ENCODE data around the gene SFMBT2. TPM values are rescaled to one million over a fixed set of nuclear protein-coding genes. Genes with fewer than 3 reads are reported as not detected.

Gene SFMBT2
- total RNA-seq, 1 donor from 2014 or later = 18.7 TPM

DNA sequence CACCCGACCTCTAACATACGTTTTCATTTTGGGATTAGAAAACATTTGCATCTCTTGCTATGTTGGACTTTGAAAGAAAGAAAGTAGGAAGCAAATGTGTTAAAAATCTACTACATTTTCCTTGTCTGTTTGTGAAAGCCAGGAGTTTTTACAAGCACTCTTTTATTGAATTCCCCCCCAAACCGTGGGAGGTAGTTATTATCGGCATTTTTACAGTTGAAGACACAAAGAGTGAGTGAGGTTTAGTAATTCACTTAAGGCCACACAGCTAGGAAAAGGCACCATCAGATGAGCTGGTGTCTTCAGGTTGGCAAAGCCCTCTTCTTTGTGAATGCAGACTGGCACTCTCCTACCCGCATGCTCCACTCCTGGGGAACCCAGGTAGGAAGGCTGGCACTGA, 23.5 kb upstream of the SFMBT2 start:
- DNase-seq (no peak), ATAC-seq (ENCODE audit: low read depth) (no peak)
- POLR2A ChIA-PET = no interaction called here
- TF ChIP-seq, protein P1, sequence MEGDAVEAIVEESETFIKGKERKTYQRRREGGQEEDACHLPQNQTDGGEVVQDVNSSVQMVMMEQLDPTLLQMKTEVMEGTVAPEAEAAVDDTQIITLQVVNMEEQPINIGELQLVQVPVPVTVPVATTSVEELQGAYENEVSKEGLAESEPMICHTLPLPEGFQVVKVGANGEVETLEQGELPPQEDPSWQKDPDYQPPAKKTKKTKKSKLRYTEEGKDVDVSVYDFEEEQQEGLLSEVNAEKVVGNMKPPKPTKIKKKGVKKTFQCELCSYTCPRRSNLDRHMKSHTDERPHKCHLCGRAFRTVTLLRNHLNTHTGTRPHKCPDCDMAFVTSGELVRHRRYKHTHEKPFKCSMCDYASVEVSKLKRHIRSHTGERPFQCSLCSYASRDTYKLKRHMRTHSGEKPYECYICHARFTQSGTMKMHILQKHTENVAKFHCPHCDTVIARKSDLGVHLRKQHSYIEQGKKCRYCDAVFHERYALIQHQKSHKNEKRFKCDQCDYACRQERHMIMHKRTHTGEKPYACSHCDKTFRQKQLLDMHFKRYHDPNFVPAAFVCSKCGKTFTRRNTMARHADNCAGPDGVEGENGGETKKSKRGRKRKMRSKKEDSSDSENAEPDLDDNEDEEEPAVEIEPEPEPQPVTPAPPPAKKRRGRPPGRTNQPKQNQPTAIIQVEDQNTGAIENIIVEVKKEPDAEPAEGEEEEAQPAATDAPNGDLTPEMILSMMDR (IDR thresholded peaks at IDR 0.05) = no peak
- intact Hi-C loops (cut with micrococcal nuclease) = no loop called here
- H3K4me3 Mint-ChIP-seq = no peak overlapping the region
- no peaks in the 10 kb centered on the region for H3K9me3 Mint-ChIP-seq
- H3K27ac Mint-ChIP-seq = no peak overlapping the region
- CTCF ChIA-PET = no interaction called here
- H3K36me3 Mint-ChIP-seq (ENCODE audit: low read depth) = no peaks in the 10 kb centered on the region
- peaks cover 11% of the 10 kb centered on the region for H3K4me1 Mint-ChIP-seq
- peaks cover 7% of the 10 kb centered on the region for H3K27me3 Mint-ChIP-seq

DNA sequence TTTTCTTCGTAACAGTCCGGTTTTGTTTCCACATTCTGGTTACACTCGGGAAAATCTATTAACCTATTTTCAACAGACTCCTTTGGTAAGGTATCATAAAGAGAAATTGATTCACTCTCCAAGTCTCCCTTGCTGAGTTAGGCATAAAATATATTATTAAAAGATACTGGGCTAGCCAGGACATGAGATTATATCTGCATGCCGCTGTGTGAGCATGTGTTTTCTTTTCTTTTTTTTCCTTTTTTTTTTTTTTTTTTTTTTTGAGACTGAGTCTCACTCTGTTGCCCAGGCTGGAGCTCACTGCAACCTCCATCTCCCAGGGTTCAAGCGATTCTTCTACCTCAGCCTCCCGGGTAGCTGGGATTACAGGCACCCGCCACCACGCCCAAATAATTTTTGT, 23.0 kb upstream of the SFMBT2 start:
- Mint-ChIP-seq H3K4me3 (no peak overlapping the region), H3K4me1 (peaks cover 11% of the 10 kb centered on the region), H3K27me3 (peaks cover 6% of the 10 kb centered on the region), H3K27ac (no peak overlapping the region), H3K36me3 (ENCODE audit: low read depth) (no peaks in the 10 kb centered on the region), H3K9me3 (no peaks in the 10 kb centered on the region)
- ChIA-PET CTCF (no interaction called here), POLR2A (no interaction called here)
- TF ChIP-seq, protein P1 (IDR thresholded peaks at IDR 0.05) = no peak
- intact Hi-C loops (cut with micrococcal nuclease) = no loop called here
- no peak for ATAC-seq (ENCODE audit: low read depth)
- DNase-seq = no peak

DNA sequence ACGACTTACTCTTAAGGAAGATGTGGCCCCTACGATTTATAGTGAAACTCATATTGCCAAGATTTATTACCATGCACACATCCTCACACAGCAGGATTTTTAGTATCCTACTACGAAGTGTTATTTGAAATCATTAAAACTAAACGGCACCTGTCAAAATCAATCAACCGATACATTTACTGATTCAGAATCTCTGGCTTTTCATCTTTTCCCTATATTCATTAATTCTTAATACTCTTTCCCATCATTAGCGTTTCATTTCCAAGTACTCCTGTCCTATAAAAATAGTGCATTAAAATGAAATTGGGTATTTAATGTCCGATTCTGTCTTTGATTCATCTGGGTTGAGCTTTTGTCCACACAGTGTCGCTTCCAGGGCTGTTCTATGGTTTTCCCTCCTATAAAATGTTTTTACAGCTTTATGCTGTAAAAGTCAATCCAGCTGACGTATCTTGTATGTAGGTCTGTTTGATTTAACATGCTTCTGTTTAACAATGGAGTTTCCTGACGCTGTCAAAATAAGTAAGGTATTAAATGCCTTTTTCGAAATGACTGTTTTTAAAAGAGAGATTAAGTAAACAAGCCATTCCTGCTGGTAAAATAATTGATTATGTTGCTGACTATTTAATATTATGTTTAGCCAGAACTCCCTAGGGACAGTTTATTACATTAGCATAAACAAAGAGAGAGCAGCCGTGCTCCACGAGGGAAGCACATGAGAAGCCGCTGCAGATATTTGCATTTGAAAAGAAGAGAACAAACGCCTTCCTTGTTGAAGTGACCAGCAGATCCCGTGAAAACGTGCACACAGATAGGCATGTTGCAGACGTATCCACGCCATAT, 22.3 kb upstream of the SFMBT2 start:
- ATAC-seq (ENCODE audit: low read depth) (no peak), DNase-seq (no peak)
- Mint-ChIP-seq H3K9me3 (no peaks in the 10 kb centered on the region), H3K4me1 (peaks cover 8% of the 10 kb centered on the region), H3K36me3 (ENCODE audit: low read depth) (no peaks in the 10 kb centered on the region), H3K4me3 (no peak overlapping the region), H3K27me3 (no peaks in the 10 kb centered on the region), H3K27ac (no peak overlapping the region)
- CTCF ChIA-PET = no interaction called here
- intact Hi-C loops (cut with micrococcal nuclease) = no loop called here
- TF ChIP-seq, protein P1 (IDR thresholded peaks at IDR 0.05) = no peak
- POLR2A ChIA-PET = interaction anchor here (0.6 kb wide), 1 partner anchor 254 kb away, joined by 12 read pairs; no protein-coding TSS in a partner anchor

DNA sequence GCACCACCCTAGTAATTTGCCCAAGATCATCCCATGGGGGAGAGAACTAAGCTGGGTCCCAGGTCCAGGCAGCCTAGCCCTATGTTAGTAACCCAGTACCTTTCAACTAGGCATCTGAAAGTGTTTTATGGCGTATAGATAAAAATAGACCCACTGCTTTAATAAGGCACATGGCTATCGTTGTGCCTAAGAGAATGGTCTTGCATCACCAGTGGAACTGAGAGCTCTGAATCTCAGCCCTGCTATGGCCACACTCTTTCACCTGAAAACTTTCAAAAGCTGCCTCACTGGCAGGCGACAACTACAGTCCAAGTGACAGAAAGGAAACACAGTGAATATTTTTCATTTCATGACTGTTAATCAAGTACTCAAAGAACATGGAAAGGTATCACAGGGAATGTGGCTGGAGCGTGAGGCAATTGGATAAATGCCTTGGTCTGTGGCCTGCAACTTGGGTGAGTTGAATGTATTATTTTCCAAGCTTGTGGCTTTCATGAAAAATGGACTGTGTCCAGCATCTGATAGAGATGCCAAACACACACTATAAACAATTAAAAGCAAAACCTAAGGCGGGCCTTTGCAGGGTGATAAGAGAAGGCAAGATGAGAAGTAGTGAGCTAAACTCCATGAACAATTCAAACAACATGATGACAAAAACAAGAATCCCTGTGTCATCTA, 18.0 kb upstream of the SFMBT2 start:
- ChIA-PET CTCF (interaction anchor here (1.2 kb wide), 1 partner anchor 12 kb away, joined by 3 read pairs; no protein-coding TSS in a partner anchor), POLR2A (no interaction called here)
- Mint-ChIP-seq H3K36me3 (ENCODE audit: low read depth) (no peaks in the 10 kb centered on the region), H3K4me3 (no peak overlapping the region), H3K27me3 (no peaks in the 10 kb centered on the region), H3K9me3 (no peaks in the 10 kb centered on the region), H3K4me1 (peaks cover 4% of the 10 kb centered on the region), H3K27ac (no peak overlapping the region)
- intact Hi-C loops (cut with micrococcal nuclease) = no loop called here
- ATAC-seq (ENCODE audit: low read depth) (no peak), DNase-seq (no peak)
- TF ChIP-seq, protein P1 (IDR thresholded peaks at IDR 0.05) = no peak

DNA sequence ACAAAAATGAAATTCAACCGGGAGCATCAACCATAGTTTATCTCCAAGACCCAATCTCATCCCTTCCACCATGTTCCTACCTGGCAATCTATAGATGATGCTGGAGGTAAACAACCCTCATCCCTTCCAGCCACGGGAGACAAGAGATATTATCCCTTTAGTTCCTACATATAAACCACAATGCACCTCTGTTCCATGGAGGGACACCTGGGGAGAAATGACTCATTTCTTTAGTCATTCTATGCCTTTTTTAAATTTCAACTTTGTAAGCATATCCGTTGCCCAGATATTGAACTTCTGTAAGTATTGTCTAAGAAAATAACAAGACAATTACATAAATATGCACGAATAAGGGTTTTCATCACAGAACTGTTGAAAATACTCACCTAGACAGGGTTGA, 15.5 kb upstream of the SFMBT2 start:
- H3K4me3 Mint-ChIP-seq = no peak overlapping the region
- no peak for DNase-seq
- H3K27me3 Mint-ChIP-seq = no peaks in the 10 kb centered on the region
- no peaks in the 10 kb centered on the region for H3K9me3 Mint-ChIP-seq
- H3K36me3 Mint-ChIP-seq (ENCODE audit: low read depth) = no peaks in the 10 kb centered on the region
- TF ChIP-seq, protein P1 (IDR thresholded peaks at IDR 0.05) = no peak
- ChIA-PET CTCF (no interaction called here), POLR2A (no interaction called here)
- no peak overlapping the region for H3K27ac Mint-ChIP-seq
- intact Hi-C loops (cut with micrococcal nuclease) = no loop called here
- ATAC-seq (ENCODE audit: low read depth) = no peak
- H3K4me1 Mint-ChIP-seq = peaks cover 4% of the 10 kb centered on the region

Measured in activated B cell treated with CpG ODN at 0.5 μM for 24 hours (primary cell).